Stomach (tissue), 4 donors: ENCODE measurements around the gene CPE.

Experiments used
- CTCF ChIP-seq, 7 experiments: fragments of 450-650 bp in 4 of 7; fragments of 200-600 bp in 3 of 7; sonication (generic) in 3 of 7; IDR thresholded peaks; one replicate each; pipeline ENCODE4 v1.5.1; 2016 to 2019; ENCODE audit warnings: antibody characterized with exemption in 7 of 7, control low read depth in 2 of 7, mild to moderate bottlenecking in 1 of 7
- EP300 ChIP-seq: sonication (generic); formaldehyde crosslinking; IDR thresholded peaks from one replicate; pipeline ENCODE4 v1.6.1; 2017; ENCODE audit warnings: antibody characterized with exemption
- POLR2A ChIP-seq, 4 donors: fragments of 450-650 bp; IDR thresholded peaks; one replicate each; pipeline ENCODE4 v1.6.1; 2016; ENCODE audit warnings: antibody characterized with exemption in 4 of 4, control low read depth in 2 of 4, mild to moderate bottlenecking in 1 of 4, moderate library complexity in 1 of 4
- POLR2AphosphoS5 ChIP-seq, 3 donors: sonication (generic); formaldehyde crosslinking; IDR thresholded peaks; one replicate each; pipeline ENCODE4 v1.6.1; 2016; ENCODE audit warnings: antibody characterized with exemption in 3 of 3

GRCh38 chr4:165454426-165454825 lies 75.6 kb downstream of the CPE start:
- TF ChIP-seq CTCF (IDR thresholded peaks at IDR 0.05): no peak
- no peak for TF ChIP-seq EP300
- no peak for TF ChIP-seq POLR2A (IDR thresholded peaks at IDR 0.05)
- no peak for TF ChIP-seq POLR2AphosphoS5 (IDR thresholded peaks at IDR 0.05)
